ENCODE results near the gene FRAS1. TPM values are rescaled to one million over a fixed set of nuclear protein-coding genes. Genes with fewer than 3 reads are reported as not detected.

The FRAS1 gene
- total RNA-seq, 1 experiment from 2014 or later = 0.23 TPM

DNA sequence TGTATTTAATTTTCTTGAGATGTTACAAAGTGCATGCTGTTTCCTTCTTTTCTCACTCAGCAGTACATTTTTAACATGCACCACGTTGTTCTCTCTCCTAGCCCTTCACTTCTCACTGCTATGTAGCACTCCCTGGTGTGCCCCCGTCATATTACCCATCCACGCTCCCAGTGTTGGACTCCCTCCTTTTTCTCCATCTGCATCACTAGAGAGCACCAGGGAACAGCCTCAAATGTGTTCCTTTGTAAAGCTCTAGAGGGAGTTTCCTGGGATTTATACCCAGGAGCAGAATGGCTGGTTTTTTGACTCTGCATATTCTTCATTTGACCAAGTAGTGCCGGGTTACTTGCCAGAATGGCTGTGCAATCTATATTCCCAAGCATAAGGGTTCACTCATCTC lies 254.2 kb downstream of the FRAS1 start:
- no peak overlapping the region for H3K27ac ChIP-seq (ENCODE audit: low read length)
- DNase-seq (ENCODE audit: low read depth, low spot score) = no peak
- in situ Hi-C loops (cut with HindIII; ENCODE audit: low pct_unique_long_range_greater_than_20kb, low sequenced_read_pairs) (no loop called here), intact Hi-C loops (cut with micrococcal nuclease; ENCODE audit: unreplicated experiment) (no loop called here)
- H3K36me3 ChIP-seq (ENCODE audit: control insufficient read depth, insufficient read depth, low read length) = no peaks in the 10 kb centered on the region
- CTCF ChIA-PET = no interaction called here
- no peak for ATAC-seq
- no peak for TF ChIP-seq POLR2AphosphoS5 (IDR thresholded peaks at IDR 0.05; ENCODE audit: low read depth, low read length)
- TF ChIP-seq, protein P1, sequence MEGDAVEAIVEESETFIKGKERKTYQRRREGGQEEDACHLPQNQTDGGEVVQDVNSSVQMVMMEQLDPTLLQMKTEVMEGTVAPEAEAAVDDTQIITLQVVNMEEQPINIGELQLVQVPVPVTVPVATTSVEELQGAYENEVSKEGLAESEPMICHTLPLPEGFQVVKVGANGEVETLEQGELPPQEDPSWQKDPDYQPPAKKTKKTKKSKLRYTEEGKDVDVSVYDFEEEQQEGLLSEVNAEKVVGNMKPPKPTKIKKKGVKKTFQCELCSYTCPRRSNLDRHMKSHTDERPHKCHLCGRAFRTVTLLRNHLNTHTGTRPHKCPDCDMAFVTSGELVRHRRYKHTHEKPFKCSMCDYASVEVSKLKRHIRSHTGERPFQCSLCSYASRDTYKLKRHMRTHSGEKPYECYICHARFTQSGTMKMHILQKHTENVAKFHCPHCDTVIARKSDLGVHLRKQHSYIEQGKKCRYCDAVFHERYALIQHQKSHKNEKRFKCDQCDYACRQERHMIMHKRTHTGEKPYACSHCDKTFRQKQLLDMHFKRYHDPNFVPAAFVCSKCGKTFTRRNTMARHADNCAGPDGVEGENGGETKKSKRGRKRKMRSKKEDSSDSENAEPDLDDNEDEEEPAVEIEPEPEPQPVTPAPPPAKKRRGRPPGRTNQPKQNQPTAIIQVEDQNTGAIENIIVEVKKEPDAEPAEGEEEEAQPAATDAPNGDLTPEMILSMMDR (IDR thresholded peaks at IDR 0.05) = no peak
- TF ChIP-seq SIN3A (IDR thresholded peaks at IDR 0.05; ENCODE audit: borderline replicate concordance, insufficient read depth, low read depth, low read length) = no peak
- TF ChIP-seq TCF7L2 (IDR thresholded peaks at IDR 0.05; ENCODE audit: low read depth, low read length) = no peak
- TF ChIP-seq, protein P2, sequence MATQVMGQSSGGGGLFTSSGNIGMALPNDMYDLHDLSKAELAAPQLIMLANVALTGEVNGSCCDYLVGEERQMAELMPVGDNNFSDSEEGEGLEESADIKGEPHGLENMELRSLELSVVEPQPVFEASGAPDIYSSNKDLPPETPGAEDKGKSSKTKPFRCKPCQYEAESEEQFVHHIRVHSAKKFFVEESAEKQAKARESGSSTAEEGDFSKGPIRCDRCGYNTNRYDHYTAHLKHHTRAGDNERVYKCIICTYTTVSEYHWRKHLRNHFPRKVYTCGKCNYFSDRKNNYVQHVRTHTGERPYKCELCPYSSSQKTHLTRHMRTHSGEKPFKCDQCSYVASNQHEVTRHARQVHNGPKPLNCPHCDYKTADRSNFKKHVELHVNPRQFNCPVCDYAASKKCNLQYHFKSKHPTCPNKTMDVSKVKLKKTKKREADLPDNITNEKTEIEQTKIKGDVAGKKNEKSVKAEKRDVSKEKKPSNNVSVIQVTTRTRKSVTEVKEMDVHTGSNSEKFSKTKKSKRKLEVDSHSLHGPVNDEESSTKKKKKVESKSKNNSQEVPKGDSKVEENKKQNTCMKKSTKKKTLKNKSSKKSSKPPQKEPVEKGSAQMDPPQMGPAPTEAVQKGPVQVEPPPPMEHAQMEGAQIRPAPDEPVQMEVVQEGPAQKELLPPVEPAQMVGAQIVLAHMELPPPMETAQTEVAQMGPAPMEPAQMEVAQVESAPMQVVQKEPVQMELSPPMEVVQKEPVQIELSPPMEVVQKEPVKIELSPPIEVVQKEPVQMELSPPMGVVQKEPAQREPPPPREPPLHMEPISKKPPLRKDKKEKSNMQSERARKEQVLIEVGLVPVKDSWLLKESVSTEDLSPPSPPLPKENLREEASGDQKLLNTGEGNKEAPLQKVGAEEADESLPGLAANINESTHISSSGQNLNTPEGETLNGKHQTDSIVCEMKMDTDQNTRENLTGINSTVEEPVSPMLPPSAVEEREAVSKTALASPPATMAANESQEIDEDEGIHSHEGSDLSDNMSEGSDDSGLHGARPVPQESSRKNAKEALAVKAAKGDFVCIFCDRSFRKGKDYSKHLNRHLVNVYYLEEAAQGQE (IDR thresholded peaks at IDR 0.05; ENCODE audit: insufficient read depth in 1 of 2, low read depth in 2 of 2, low read length in 1 of 2) = no peak
- no peaks in the 10 kb centered on the region for H3K27me3 ChIP-seq (ENCODE audit: control insufficient read depth, insufficient read depth, low read length)
- POLR2A ChIA-PET = no interaction called here
- H3K4me1 ChIP-seq (ENCODE audit: control insufficient read depth, insufficient read depth, low read length) = no peaks in the 10 kb centered on the region
- no peaks in the 10 kb centered on the region for H3K9me3 ChIP-seq (ENCODE audit: control insufficient read depth, insufficient read depth, low read depth, low read length)
- BruUV-seq (replicated peaks) = no TSS peak
- H3K4me3 ChIP-seq (ENCODE audit: low read depth in 2 of 2, low read length in 2 of 2) = no peak overlapping the region

DNA sequence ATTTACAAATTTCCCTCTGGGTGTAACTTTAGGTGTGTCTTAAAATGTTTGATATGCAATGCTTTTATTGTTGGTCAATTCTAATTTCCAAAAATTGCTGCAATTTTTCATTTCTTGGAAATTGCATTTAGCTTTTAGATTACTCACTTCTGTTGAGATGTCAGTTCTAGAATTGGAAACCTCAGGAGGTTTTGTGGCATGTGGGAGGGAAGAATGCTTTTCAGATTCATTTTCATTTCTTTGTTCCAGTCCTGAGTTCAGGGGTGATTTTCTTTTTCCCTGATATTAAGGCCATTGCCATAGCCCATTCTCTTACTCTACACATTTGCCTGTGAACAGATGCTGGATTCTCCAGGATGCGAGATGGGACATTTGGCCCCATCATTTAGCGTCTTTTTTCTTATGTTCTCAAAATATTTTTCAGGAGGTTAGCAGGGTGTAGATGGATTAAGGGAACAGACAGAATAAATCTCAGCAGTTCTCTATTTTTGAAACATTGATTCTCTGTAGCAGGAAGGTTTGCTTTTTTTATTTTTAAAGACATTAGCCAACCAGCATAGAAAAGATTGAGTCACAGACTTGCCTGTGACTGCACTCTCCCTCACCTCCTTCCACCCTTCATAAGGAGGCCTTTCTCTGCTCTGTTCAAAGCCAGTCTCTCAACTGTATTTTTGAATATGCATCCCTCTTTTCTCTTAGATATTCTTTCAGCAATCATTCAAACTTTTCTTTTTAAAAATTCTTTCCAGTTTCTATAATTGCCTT lies 256.0 kb downstream of the FRAS1 start:
- intact Hi-C loops (cut with micrococcal nuclease; ENCODE audit: unreplicated experiment) = no loop called here
- no peak for ATAC-seq
- TF ChIP-seq SIN3A (IDR thresholded peaks at IDR 0.05; ENCODE audit: borderline replicate concordance, insufficient read depth, low read depth, low read length) = no peak
- TF ChIP-seq POLR2AphosphoS5 (IDR thresholded peaks at IDR 0.05; ENCODE audit: low read depth, low read length) = no peak
- no peak for TF ChIP-seq TCF7L2 (IDR thresholded peaks at IDR 0.05; ENCODE audit: low read depth, low read length)
- TF ChIP-seq, protein P2 (IDR thresholded peaks at IDR 0.05; ENCODE audit: insufficient read depth in 1 of 2, low read depth in 2 of 2, low read length in 1 of 2) = no peak
- TF ChIP-seq, protein P1 (IDR thresholded peaks at IDR 0.05) = no peak
- Histone ChIP-seq H3K27me3 (ENCODE audit: control insufficient read depth, insufficient read depth, low read length) (no peaks in the 10 kb centered on the region), H3K27ac (ENCODE audit: low read length) (no peak overlapping the region), H3K36me3 (ENCODE audit: control insufficient read depth, insufficient read depth, low read length) (no peaks in the 10 kb centered on the region), H3K9me3 (ENCODE audit: control insufficient read depth, insufficient read depth, low read depth, low read length) (no peaks in the 10 kb centered on the region), H3K4me1 (ENCODE audit: control insufficient read depth, insufficient read depth, low read length) (no peaks in the 10 kb centered on the region), H3K4me3 (ENCODE audit: low read depth in 2 of 2, low read length in 2 of 2) (no peak overlapping the region)
- ChIA-PET POLR2A (no interaction called here), CTCF (no interaction called here)
- no peak for DNase-seq (ENCODE audit: low read depth, low spot score)
- in situ Hi-C loops (cut with HindIII; ENCODE audit: low pct_unique_long_range_greater_than_20kb, low sequenced_read_pairs) = no loop called here
- BruUV-seq (replicated peaks) = no TSS peak

Measured in Panc1 (cell line).